ENCODE data around the gene NR2C2.

NR2C2 gene

DNA sequence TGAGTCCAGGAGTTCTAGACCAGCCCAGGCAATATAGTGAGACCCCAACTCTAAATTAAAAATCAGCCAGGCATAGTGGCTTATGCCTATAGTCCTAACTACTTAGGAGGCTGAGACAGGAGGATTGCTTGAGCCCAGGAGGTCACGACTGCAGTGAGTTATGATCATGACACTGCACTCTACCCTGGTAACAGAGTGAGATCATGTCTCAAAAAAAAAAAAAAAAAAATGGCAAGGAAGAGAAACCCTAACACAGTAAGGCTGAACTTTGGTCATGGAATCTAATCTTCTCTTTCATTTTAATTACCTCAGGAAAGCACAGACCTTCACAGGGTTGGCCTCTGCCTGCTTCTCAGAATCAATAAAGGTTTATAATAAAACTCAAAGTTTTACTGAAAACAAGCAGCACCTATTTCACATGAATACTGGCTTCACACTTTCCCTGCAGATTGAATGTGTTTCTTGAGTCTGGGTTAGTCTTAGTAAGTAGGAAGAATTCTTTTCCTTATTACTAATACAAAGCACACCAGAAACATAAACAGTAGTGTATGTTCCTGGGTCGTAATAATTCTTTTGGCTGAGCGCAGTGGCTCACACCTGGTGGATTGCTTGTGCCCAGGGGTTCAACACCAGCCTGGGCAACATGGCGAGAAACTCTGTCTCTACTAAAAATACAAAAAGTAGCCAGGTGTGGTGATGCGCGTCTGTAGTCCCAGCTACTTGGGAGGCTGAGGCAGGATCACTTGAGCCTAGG lies 11.6 kb upstream of the NR2C2 start:
- H3K4me3 ChIP-seq (ENCODE audit: low read depth, low read length), result no peak overlapping the region
- TF ChIP-seq CTCF (IDR thresholded peaks at IDR 0.05; ENCODE audit: low read depth, low read length), result no peak

GRCh38 chr3:14938954-14939353 lies 8.4 kb upstream of the NR2C2 start:
- no peak overlapping the region for H3K4me3 ChIP-seq (ENCODE audit: low read depth, low read length)
- no peak for TF ChIP-seq CTCF (IDR thresholded peaks at IDR 0.05; ENCODE audit: low read depth, low read length)

- TF ChIP-seq CTCF (IDR thresholded peaks at IDR 0.05; ENCODE audit: low read depth, low read length), result no peak
Observed at GRCh38 chr3:14941871-14942270, 5.5 kb upstream of the NR2C2 start.

GRCh38 chr3:14943042-14943441 lies 4.3 kb upstream of the NR2C2 start:
- no peak for TF ChIP-seq CTCF (IDR thresholded peaks at IDR 0.05; ENCODE audit: low read depth, low read length)

More at GRCh38 chr3:14941871-14942270, 5.5 kb upstream of the NR2C2 start:
- H3K4me3 ChIP-seq (ENCODE audit: low read depth, low read length), result no peak overlapping the region

DNA sequence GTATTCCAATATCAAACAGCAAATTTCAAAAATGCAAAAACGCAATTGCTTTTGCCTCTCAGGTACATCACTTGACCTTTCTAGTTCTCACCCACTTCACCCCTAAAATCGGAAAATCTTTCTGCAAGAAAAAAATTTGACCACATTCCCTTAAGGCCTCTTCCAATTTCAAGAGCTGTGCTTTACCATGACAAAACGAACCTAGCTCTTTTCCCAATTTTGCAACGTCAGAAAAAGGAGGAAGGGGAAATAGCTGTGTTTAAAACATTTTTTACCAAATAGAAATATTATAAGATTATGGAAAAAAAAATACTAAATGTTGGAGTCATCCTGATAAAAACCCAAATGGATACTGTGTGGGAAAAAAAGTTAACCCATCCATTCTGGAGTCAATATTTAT lies 1.1 kb upstream of the NR2C2 start:
- TF ChIP-seq CTCF (IDR thresholded peaks at IDR 0.05; ENCODE audit: low read depth, low read length), result no peak
- H3K4me3 ChIP-seq (ENCODE audit: low read depth, low read length), result peak overlapping the region; percentile 90

More at GRCh38 chr3:14943042-14943441, 4.3 kb upstream of the NR2C2 start:
- H3K4me3 ChIP-seq (ENCODE audit: low read depth, low read length), result no peak overlapping the region

GRCh38 chr3:14946739-14947099 lies 664 bp upstream of the NR2C2 start:
- no peak for TF ChIP-seq CTCF (IDR thresholded peaks at IDR 0.05; ENCODE audit: low read depth, low read length)
- H3K4me3 ChIP-seq (ENCODE audit: low read depth, low read length), result peak overlapping the region; percentile 90

DNA sequence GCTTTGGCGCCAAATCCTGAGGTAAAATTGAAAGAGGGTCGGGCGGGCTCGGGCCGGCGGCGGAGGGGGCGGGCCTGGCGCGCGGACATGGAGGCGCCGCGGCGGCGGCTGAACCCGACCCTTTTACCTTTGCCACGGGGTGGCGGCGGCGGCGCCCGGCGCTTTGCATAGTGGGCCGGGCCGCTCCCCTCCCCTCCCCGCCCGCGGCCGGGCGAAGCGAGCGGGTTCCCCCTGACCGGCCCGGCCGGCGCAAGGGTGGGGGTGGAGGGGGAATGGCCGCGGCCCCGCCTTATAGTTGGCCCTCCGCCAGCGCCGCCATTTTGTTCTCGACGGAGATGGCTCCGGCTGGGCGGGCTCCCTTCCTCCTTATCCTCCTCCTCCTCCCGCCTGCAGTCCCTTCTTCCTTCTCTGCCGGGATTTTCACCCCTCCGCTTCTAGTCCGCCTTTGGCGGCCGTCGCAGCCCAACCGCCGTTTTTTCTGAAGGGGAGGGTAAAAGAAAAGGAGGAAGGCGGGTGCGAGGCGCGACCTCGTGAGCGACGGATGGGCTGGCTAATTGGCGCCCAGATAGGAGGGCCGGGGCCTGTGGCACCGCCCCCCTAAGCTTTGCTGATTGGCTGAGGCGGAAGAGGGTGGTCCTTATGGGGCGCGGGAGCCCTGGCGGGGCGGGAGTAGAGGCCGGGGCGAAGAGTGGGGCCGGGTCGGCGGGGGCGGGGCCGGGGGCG lies 664 bp downstream of the NR2C2 start:
- TF ChIP-seq CTCF (IDR thresholded peaks at IDR 0.05; ENCODE audit: low read depth, low read length), result no peak
- H3K4me3 ChIP-seq (ENCODE audit: low read depth, low read length), result peak overlapping the region; percentile 90

All from WI38 (cell line).